K562 (cell line): ENCODE results near the gene PTPN14. TPM values are rescaled to one million over a fixed set of nuclear protein-coding genes. Genes with fewer than 3 reads are reported as not detected.

Experiments
- ATAC-seq: fragments of 200-7000 bp; cut with Tn5 transposase; 3 replicates; pipeline ENCODE4 v1.9.1; 2020; ENCODE audit warnings: moderate library complexity
- BruUV-seq: library from RNA; stranded (reverse); fragments of 400-500 nt; replicated peaks from 2 replicates; lab custom pipeline; 2021; lab: Mats Ljungman, UMichigan
- CTCF ChIA-PET: fragments of 300-600 bp; formaldehyde crosslinking; extraction: SDS; loops from one replicate; lab custom pipeline; 2021; ENCODE audit warnings: low intra/inter-chr PET ratio; lab: Yijun Ruan, JAX
- POLR2A ChIA-PET: fragments of 300-600, 350-650 bp; sonication (Branson Sonifier 250); formaldehyde crosslinking; extraction: SDS; loops from one replicate; lab custom pipeline; 2021; ENCODE audit warnings: antibody characterized with exemption, inconsistent platforms; lab: Yijun Ruan, JAX
- DNase-seq, 4 experiments: peaks; one replicate each; pipeline versions ENCODE4 v3.0.0 to v3.0.0-alpha.2; 2011 to 2018; ENCODE audit warnings: low spot score in 3 of 4, mixed read lengths in 3 of 4; ENCODE audit errors: extremely low read depth in 1 of 4
- FAIRE-seq: peaks from 2 replicates; lab custom pipeline; 2011; peaks lifted over from hg19 to GRCh38; lab: Jason Lieb, UNC
- H2AFZ ChIP-seq: 2 replicates; pipeline ENCODE4 v1.6.0; 2011; ENCODE audit warnings: low read depth, low read length, control low read depth, inconsistent platforms
- H3K27ac ChIP-seq: fragments of 200-600 bp; 3 replicates; pipeline ENCODE4 v1.8.0; 2011; ENCODE audit warnings: low read depth, mild to moderate bottlenecking, control low read depth, inconsistent platforms, low read length, moderate library complexity, mixed read lengths; ENCODE audit errors: extremely low read depth
- H3K27me3 ChIP-seq, 2 experiments: fragments of 300-600 bp in 1 of 2; 2 replicates in 1 of 2; 3 replicates in 1 of 2; pipeline versions ENCODE4 v1.6.0 to v1.8.0; 2011; ENCODE audit warnings: inconsistent platforms in 2 of 2, low read length in 2 of 2, mild to moderate bottlenecking in 1 of 2, mixed read lengths in 1 of 2, moderate library complexity in 1 of 2; ENCODE audit not compliant: control insufficient read depth in 2 of 2, insufficient read depth in 2 of 2
- H3K36me3 ChIP-seq: fragments of 300-600 bp; 3 replicates; pipeline ENCODE4 v1.8.0; 2011; ENCODE audit warnings: mild to moderate bottlenecking, low read length, inconsistent platforms; ENCODE audit not compliant: control insufficient read depth, insufficient read depth
- H3K4me1 ChIP-seq, 2 experiments: fragments of 200-600 bp in 1 of 2; replicated peaks in 1 of 2; 2 replicates in 1 of 2; 3 replicates in 1 of 2; pipeline versions ENCODE4 v1.5.1 to v1.8.0; 2011; ENCODE audit warnings: inconsistent platforms in 2 of 2, low read length in 2 of 2, mild to moderate bottlenecking in 1 of 2, mixed read lengths in 1 of 2, moderate library complexity in 1 of 2; ENCODE audit not compliant: control insufficient read depth in 2 of 2, insufficient read depth in 2 of 2
- H3K4me2 ChIP-seq: 2 replicates; pipeline ENCODE4 v1.6.1; 2011; ENCODE audit warnings: low read length, control low read depth, inconsistent platforms, mixed read lengths; ENCODE audit not compliant: insufficient read depth
- H3K4me3 ChIP-seq: fragments of 200-600 bp; sonication (generic), shearing (Covaris generic); 2 replicates; pipeline ENCODE4 v1.5.1; 2016; ENCODE audit warnings: control low read depth, inconsistent platforms
- H3K79me2 ChIP-seq: fragments of 200-600 bp; 3 replicates; pipeline ENCODE4 v1.8.0; 2011; ENCODE audit warnings: low read length, inconsistent platforms; ENCODE audit not compliant: control insufficient read depth, insufficient read depth
- H3K9ac ChIP-seq, 2 experiments: 2 replicates each; pipeline versions ENCODE4 v1.6.0 to v1.6.1; 2011; ENCODE audit warnings: low read depth in 2 of 2, low read length in 2 of 2, control low read depth in 1 of 2, inconsistent platforms in 1 of 2, mild to moderate bottlenecking in 1 of 2, mixed read lengths in 1 of 2; ENCODE audit not compliant: insufficient read depth in 1 of 2
- H3K9me1 ChIP-seq: one replicate; pipeline ENCODE4 v1.6.0; 2011; ENCODE audit warnings: inconsistent platforms, mild to moderate bottlenecking, low read length, moderate library complexity; ENCODE audit not compliant: control insufficient read depth, insufficient read depth
- H3K9me3 ChIP-seq: replicated peaks from 2 replicates; pipeline ENCODE4 v1.5.1; 2011; ENCODE audit warnings: low read depth, low read length, inconsistent platforms; ENCODE audit not compliant: control insufficient read depth, insufficient read depth
- H4K20me1 ChIP-seq: replicated peaks from 2 replicates; pipeline ENCODE4 v1.6.1; 2011; ENCODE audit warnings: low read length, inconsistent platforms, mixed read lengths; ENCODE audit not compliant: control insufficient read depth, insufficient read depth
- CBFA2T2 ChIP-seq: fragments of 450-650 bp; conservative IDR thresholded peaks from 2 replicates; pipeline ENCODE4 v1.6.1; 2017; ENCODE audit warnings: mild to moderate bottlenecking
- CBFA2T3 ChIP-seq: fragments of 450-650 bp; IDR thresholded peaks from 2 replicates; pipeline ENCODE4 v1.6.1; 2017
- ETS1 ChIP-seq: conservative IDR thresholded peaks from 2 replicates; pipeline ENCODE4 v1.6.1; 2011; ENCODE audit warnings: low read depth, mild to moderate bottlenecking, low read length; ENCODE audit not compliant: control insufficient read depth
- GABPB1 ChIP-seq: sonication (generic); formaldehyde crosslinking; IDR thresholded peaks from 2 replicates; pipeline ENCODE4 v1.8.0; 2022; ENCODE audit warnings: mild to moderate bottlenecking, missing genetic modification reagents
- ILK ChIP-seq: fragments of 450-650 bp; IDR thresholded peaks from 2 replicates; pipeline ENCODE4 v1.6.1; 2016; ENCODE audit warnings: missing genetic modification characterization, low read depth, mild to moderate bottlenecking, missing compliant biosample characterization, moderate library complexity, borderline replicate concordance
- PREB ChIP-seq: sonication (generic); formaldehyde crosslinking; IDR thresholded peaks from 2 replicates; pipeline ENCODE4 v1.8.1; 2023; ENCODE audit warnings: mild to moderate bottlenecking, missing genetic modification reagents
- SAP30 ChIP-seq: fragments of 200-600 bp; sonication (generic); IDR thresholded peaks from 2 replicates; pipeline ENCODE4 v1.6.1; 2012; ENCODE audit warnings: borderline replicate concordance, low read depth, mild to moderate bottlenecking, moderate library complexity, low read length, control low read depth, inconsistent platforms; ENCODE audit not compliant: insufficient read depth, poor library complexity, severe bottlenecking
- SRSF9 ChIP-seq: fragments of 200-400 bp; formaldehyde crosslinking; IDR thresholded peaks from 2 replicates; pipeline ENCODE4 v1.6.1; 2017; ENCODE audit warnings: low read depth, low read length, borderline replicate concordance
- ZFP91 ChIP-seq: sonication (generic); formaldehyde crosslinking; IDR thresholded peaks from 2 replicates; pipeline ENCODE4 v1.8.0; 2022; ENCODE audit warnings: mild to moderate bottlenecking, missing genetic modification reagents
- ZNF57 ChIP-seq: fragments of 450-650 bp; formaldehyde crosslinking; IDR thresholded peaks from 2 replicates; pipeline ENCODE4 v1.4.0; 2020; ENCODE audit warnings: mild to moderate bottlenecking, moderate library complexity
- ZNF668 ChIP-seq: fragments of 250-450 bp; sonication (Bioruptor Pico); IDR thresholded peaks from 2 replicates; pipeline ENCODE4 v1.8.0; 2022; ENCODE audit warnings: mild to moderate bottlenecking, inconsistent platforms
- ZNF766 ChIP-seq: fragments of 200-800 bp; sonication (Bioruptor generic); conservative IDR thresholded peaks from 2 replicates; pipeline ENCODE4 v1.6.1; 2016; ENCODE audit warnings: missing genetic modification characterization, missing compliant biosample characterization
- WGBS: fragments of 100-300 bp; shearing (Covaris generic); methylation state at CpG from one replicate; pipeline ENCODE4 v1.1.6; 2016; ENCODE audit warnings: low coverage, mixed read lengths; ENCODE audit not compliant: insufficient coverage; ENCODE audit errors: missing lambda C conversion rate; 5-methylcytosine and 5-hydroxymethylcytosine counted together
- in situ Hi-C: fragments of 300-500 bp; cut with MboI; formaldehyde crosslinking; loops from 4 replicates; pipeline ENCODE4 v1.15.0; 2018; ENCODE audit warnings: inconsistent platforms, mixed read lengths
- intact Hi-C: fragments of 100-400 bp; cut with micrococcal nuclease; formaldehyde crosslinking; loops from 2 replicates; pipeline ENCODE4 v1.14.2; 2022
- polyA plus RNA-seq, 8 experiments: library from polyadenylated mRNA; depleted of rRNA in 4 of 8; stranded (reverse) in 5 of 8; unstranded in 3 of 8; fragments of >200 nt; fragmentation: Nextera tagmentation in 2 of 8; fragmentation: Illumina TruSeq in 1 of 8; extraction: Ambion mirVana in 2 of 8; extraction: Trizol in 1 of 8; gene quantifications; 2 replicates each; pipeline versions ENCODE4 v1.2.1 to v1.2.3, GENCODE V29; 2011 to 2014; ENCODE audit warnings: inconsistent platforms in 1 of 8, missing spikeins in 1 of 8
- total RNA-seq, 7 experiments: library from RNA; depleted of rRNA in 6 of 7; stranded (reverse); fragments of >200 nt in 6 of 7; fragmentation: Illumina TruSeq in 2 of 7; extraction: Trizol in 2 of 7; gene quantifications; 2 replicates each; pipeline versions ENCODE4 v1.2.1 to v1.2.3, GENCODE V29; 2011 to 2021; ENCODE audit warnings: low replicate concordance in 1 of 7

The PTPN14 gene
- total and polyA plus RNA-seq, 9 of the 15 experiments (the other 6 are each of a cell fraction or from before 2014, with no cell fraction given) = 0.01 to 0.29 (median 0.04) TPM; not detected in 6

GRCh38 chr1:214438075-214438474 is 113.3 kb downstream of the PTPN14 start:
- Histone ChIP-seq H3K27me3 (peaks cover 4% of the 10 kb centered on the region in 2 experiments; a peak in 3 of 5 replicates), H2AFZ (no peak overlapping the region), H3K27ac (no peak overlapping the region), H3K4me3 (no peak overlapping the region), H3K79me2 (no peaks in the 10 kb centered on the region), H4K20me1 (no peaks in the 10 kb centered on the region), H3K9ac (no peak overlapping the region), H3K36me3 (no peaks in the 10 kb centered on the region), H3K9me3 (no peaks in the 10 kb centered on the region), H3K4me2 (no peak overlapping the region), H3K9me1 (no peaks in the 10 kb centered on the region), H3K4me1 (no peaks in the 10 kb centered on the region)
- ATAC-seq (peak; percentile 62), DNase-seq (peak in 2 of 4 experiments; percentile 10 to 14), FAIRE-seq (no peak)
- no peak for TF ChIP-seq ZNF668
- TF ChIP-seq ETS1 = no peak
- TF ChIP-seq ZFP91 (CRISPR knock-in tag) = no peak
- TF ChIP-seq ZNF57 (CRISPR knock-in tag) = no peak
- peak; percentile 50 for TF ChIP-seq CBFA2T2
- TF ChIP-seq ZNF766 (CRISPR knock-in tag) = no peak
- TF ChIP-seq SRSF9 = no peak
- TF ChIP-seq PREB (CRISPR knock-in tag) = no peak
- no peak for TF ChIP-seq GABPB1 (CRISPR knock-in tag)
- 0 out of 2 replicates have a peak, but pooled peaks have one; percentile 40 for TF ChIP-seq CBFA2T3
- TF ChIP-seq ILK (tag) = no peak
- TF ChIP-seq SAP30 = no peak
- no TSS peak for BruUV-seq
- CTCF ChIA-PET = no interaction called here
- in situ Hi-C loops = no loop called here
- 2% methylated on average over 6 of the region's 6 CpGs for WGBS
- intact Hi-C loops = no loop called here
- POLR2A ChIA-PET = no interaction called here
